Anterior cingulate cortex (tissue), 58 donors: ENCODE measurements around the gene HDAC4.

Experiments used
- DNase-seq, 58 donors: peaks; one replicate each; lab custom pipeline; 2025; lab: John Stamatoyannopoulos, UW

HDAC4 gene

GRCh38 chr2:239143858-239144712 lies 256.7 kb downstream of the HDAC4 start:
- DNase-seq: peak in 15 of 58 donors; percentile 9 to 58 (median 36)

GRCh38 chr2:239142806-239143205 lies 258.0 kb downstream of the HDAC4 start:
- peak in 3 of 58 donors; percentile 23 to 33 (median 30) for DNase-seq

DNA sequence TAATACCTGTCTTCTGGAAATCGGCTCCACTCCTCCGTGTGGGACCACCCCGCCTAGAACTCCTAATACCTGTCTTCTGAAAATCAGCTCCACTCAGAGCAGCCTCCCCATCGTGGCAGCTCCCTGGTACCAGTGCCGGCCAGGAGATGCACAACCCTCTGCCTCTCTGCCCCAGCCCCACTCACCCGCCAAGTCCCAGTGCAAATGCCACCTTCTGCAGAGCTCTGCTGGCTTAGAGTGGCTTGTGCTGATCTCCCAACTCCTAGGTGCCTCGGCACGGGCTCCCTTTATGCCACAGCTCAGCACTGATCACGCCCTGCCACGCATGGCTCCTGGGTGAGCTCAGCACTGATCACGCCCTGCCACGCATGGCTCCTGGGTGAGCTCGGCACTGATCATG lies 258.5 kb downstream of the HDAC4 start:
- no peak for DNase-seq

DNA sequence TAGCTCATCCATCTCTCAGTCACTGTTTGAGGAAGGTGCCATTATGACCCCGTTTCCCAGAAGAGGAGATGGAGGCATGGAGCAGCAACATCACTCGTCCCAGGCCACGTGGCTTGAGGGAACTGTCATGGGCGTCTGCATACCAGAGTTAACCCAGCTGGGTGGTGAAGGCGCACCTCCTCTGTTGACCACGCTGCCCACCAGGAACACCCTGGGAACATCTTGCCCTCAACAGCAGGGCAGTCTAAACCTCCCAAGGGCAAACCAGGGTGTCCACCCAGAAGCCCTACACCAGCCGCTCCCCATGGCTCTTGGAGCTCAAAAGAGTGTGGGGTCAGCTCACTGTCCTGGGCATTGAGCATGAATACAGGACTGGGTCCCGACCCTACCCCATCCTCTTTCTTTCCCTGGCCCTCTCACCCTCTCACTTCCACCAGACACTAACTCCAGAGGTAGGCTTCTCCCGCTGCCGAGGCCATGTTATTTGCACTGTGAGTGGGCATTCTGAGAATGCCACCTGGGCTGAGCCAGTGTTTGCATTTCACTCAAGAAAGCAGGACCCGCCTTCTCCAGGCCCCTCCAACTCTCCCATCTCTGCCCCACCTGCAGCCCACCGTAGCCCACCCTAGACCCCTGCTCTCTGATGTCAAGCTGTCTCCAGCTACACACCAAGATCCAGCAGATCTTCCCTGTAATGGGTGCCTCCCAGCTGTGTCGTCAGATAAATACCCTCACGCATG lies 259.6 kb downstream of the HDAC4 start:
- no peak for DNase-seq

GRCh38 chr2:239140346-239141020 lies 260.3 kb downstream of the HDAC4 start:
- no peak for DNase-seq

GRCh38 chr2:239139566-239139965 lies 261.3 kb downstream of the HDAC4 start:
- DNase-seq: no peak

DNA sequence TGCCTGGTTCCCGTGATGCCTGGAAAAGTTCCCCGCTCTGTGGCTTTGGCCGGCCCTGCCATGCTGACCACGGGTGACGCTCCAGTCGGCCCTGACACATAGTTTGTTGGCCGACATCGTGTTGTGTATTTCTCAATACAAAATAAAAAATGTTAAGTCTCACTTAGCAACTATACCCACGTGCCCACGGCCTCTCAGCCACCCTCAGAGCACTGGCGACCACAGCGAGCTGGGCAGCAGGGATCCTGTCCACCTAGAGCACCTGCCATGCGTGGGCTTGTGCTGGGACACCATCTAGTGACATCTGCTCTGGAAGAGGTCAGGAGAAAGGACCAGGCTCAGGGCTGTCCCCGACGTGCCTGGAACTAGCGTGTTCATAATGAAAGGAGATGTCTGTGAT lies 261.7 kb downstream of the HDAC4 start:
- no peak for DNase-seq

- peak in 2 of 58 donors; percentile 44 to 60 for DNase-seq
Observed at GRCh38 chr2:239138610-239139009, 262.2 kb downstream of the HDAC4 start.

- no peak for DNase-seq
Observed at GRCh38 chr2:239137898-239138283, 262.9 kb downstream of the HDAC4 start.

DNA sequence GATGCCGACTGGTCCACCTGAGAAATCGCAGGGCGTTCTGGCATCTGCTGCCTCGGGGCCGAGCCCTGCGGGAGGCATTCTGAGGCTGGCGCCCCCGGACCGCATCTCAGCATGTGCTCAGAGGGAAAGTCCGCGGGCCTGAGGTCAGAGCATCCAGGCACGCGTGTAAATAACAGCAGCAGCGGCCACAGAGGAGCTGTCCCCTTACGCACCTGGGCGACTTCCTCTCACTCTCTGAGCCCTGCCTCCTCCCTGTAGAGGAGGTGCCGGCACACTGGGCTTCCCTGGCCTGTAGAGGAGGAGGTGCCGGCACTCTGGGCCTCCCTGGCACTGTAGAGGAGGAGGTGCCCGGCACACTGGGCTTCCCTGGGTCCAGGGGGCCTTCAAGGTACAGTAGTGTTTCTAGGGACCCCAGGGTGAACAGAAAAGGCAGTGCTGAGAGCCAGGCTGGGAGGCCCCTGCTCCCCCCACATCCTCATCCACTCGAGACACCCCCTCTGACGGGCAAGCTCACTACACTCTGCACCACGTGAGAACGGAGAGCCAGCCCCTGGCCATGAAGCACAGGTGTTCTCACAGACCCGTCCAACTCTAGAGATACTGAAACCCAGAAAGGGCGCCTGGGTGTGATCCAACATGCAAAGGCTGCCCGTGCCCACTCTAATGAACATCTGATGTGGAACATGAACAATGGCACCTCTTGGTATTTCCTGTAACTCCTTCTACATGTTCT lies 263.5 kb downstream of the HDAC4 start:
- peak in 4 of 58 donors; percentile 34 to 45 (median 38) for DNase-seq

GRCh38 chr2:239136762-239137161 lies 264.1 kb downstream of the HDAC4 start:
- no peak for DNase-seq

- no peak for DNase-seq
Observed at GRCh38 chr2:239136203-239136602, 264.6 kb downstream of the HDAC4 start.

GRCh38 chr2:239135531-239135930 lies 265.3 kb downstream of the HDAC4 start:
- DNase-seq: no peak

DNA sequence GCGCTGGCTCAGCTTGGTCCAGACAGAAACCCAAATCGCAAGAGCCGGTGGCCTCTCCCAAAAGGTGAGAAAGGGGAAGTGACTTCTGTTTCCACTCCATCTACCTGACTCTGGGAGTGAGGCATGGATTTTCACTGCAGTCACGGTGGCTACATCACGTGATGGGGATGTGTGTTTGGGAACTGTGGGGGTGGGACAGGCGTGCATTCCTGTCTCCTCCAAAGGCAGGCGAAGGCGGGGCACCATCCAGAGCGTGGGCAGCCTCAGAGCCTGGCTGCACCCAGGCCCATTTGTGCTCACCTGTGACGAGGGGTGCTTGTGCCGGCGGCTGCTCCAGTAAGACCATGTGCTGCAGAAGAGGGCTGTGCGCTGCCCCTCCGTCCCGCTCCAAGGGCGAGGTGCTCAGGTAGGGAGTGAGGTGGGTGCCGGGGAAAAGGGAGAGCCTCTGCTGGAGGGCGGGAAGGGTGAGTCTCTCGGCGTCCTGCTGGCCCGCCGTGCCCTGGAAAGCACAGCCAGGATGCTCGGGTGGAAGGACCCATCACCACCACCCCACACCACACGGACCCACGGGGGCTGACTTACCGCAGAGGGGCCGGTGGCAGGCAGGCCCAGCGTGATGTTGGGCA lies 266.8 kb downstream of the HDAC4 start:
- no peak for DNase-seq

DNA sequence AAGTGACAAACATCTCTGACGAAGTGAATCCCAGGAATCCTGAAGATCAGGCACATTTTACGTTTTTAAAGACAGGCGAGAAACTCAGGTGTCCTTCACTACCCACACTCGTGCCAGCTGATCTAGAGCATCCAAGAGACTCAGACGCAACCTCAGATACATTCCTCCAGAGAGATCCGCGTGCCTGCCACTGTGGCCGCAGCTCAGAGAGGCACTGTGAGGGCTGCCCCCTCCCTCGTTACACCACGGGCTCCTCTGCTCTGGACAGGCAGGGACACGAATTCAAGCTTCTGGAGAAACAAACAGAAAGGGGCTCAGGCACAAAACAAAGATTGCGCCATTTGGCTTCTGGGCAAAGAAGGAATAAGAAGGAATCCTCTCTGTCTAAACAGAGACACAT lies 268.0 kb downstream of the HDAC4 start:
- DNase-seq: no peak

- peak in 18 of 58 donors; percentile 17 to 67 (median 40) for DNase-seq
Observed at GRCh38 chr2:239132156-239132709, 268.6 kb downstream of the HDAC4 start.

GRCh38 chr2:239131521-239131920 lies 269.3 kb downstream of the HDAC4 start:
- DNase-seq: peak in 41 of 58 donors; percentile 21 to 84 (median 61)

- no peak for DNase-seq
Observed at GRCh38 chr2:239130786-239131325, 270.0 kb downstream of the HDAC4 start.

GRCh38 chr2:239130041-239130440 lies 270.8 kb downstream of the HDAC4 start:
- no peak for DNase-seq
